Ovary (tissue), 3 donors: ENCODE data around the gene GREB1L.

Experiments
- POLR2A ChIP-seq: fragments of 450-650 bp; IDR thresholded peaks from one replicate; pipeline ENCODE4 v1.6.1; 2017; ENCODE audit warnings: antibody characterized with exemption, mild to moderate bottlenecking, moderate library complexity
- TF ChIP-seq, protein P1 (sequence below), 3 donors: fragments of 450-650 bp in 2 of 3; fragments of 200-600 bp in 1 of 3; IDR thresholded peaks; one replicate each; pipeline versions ENCODE4 v1.5.1 to v1.8.0; 2016 to 2022; ENCODE audit warnings: antibody characterized with exemption in 3 of 3, mild to moderate bottlenecking in 1 of 3
- donor health status: DM: no; HTN: no; CAD: no.

DNA sequence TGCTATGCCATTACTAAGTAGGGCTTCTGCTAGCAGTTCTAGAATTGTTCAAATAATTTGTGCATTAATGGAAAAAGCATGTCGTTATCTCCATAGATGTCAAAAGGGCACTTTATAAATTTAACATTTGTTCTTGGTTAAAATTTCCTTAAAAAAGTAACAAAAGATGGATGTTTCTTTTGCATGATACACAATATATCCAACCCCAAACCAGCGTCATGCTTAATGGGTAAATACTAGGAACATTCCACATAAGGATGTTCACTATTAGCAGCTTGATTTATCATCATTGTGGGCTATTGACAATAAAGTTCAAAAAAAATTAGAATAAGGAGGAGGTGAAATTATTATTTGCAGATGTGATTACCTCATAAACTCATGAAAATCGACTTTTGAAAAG, 79.7 kb downstream of the GREB1L start:
- TF ChIP-seq, protein P1, sequence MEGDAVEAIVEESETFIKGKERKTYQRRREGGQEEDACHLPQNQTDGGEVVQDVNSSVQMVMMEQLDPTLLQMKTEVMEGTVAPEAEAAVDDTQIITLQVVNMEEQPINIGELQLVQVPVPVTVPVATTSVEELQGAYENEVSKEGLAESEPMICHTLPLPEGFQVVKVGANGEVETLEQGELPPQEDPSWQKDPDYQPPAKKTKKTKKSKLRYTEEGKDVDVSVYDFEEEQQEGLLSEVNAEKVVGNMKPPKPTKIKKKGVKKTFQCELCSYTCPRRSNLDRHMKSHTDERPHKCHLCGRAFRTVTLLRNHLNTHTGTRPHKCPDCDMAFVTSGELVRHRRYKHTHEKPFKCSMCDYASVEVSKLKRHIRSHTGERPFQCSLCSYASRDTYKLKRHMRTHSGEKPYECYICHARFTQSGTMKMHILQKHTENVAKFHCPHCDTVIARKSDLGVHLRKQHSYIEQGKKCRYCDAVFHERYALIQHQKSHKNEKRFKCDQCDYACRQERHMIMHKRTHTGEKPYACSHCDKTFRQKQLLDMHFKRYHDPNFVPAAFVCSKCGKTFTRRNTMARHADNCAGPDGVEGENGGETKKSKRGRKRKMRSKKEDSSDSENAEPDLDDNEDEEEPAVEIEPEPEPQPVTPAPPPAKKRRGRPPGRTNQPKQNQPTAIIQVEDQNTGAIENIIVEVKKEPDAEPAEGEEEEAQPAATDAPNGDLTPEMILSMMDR (IDR thresholded peaks at IDR 0.05) = no peak
- no peak for TF ChIP-seq POLR2A
